H1 (cell line): ENCODE measurements around the gene SNAI1.

Source experiments
- CHD2 ChIP-seq: IDR thresholded peaks from 2 replicates; pipeline ENCODE4 v1.6.1; 2012; ENCODE audit warnings: low read length, improper control_type of control experiment
- EP300 ChIP-seq, 2 experiments: IDR thresholded peaks; 1 replicate in 1 of 2; 2 replicates in 1 of 2; pipeline ENCODE4 v1.6.1; 2011 to 2012; ENCODE audit warnings: low read depth in 2 of 2, low read length in 2 of 2, mild to moderate bottlenecking in 2 of 2, borderline replicate concordance in 1 of 2, inconsistent platforms in 1 of 2, moderate library complexity in 1 of 2
- EZH2 ChIP-seq: fragments of 200-600 bp; sonication (generic); IDR thresholded peaks from 2 replicates; pipeline ENCODE4 v1.7.1; 2012; ENCODE audit warnings: low read depth, mild to moderate bottlenecking, moderate library complexity, low read length, inconsistent platforms; ENCODE audit not compliant: severe bottlenecking
- GABPA ChIP-seq: IDR thresholded peaks from 2 replicates; pipeline ENCODE4 v1.6.1; 2011; ENCODE audit warnings: mild to moderate bottlenecking, low read length, moderate library complexity, borderline replicate concordance; ENCODE audit not compliant: insufficient read depth
- JUN ChIP-seq: IDR thresholded peaks from 2 replicates; pipeline ENCODE4 v1.6.1; 2011; ENCODE audit warnings: low read depth, mild to moderate bottlenecking, improper control_type of control experiment, low read length
- NANOG ChIP-seq: IDR thresholded peaks from 2 replicates; pipeline ENCODE4 v1.6.1; 2011; ENCODE audit warnings: low read length, low read depth, mild to moderate bottlenecking, inconsistent platforms; ENCODE audit not compliant: insufficient read depth, poor library complexity, severe bottlenecking
- POLR2A ChIP-seq, 2 experiments: IDR thresholded peaks; 1 replicate in 1 of 2; 2 replicates in 1 of 2; pipeline ENCODE4 v1.6.1; 2011; ENCODE audit warnings: low read depth in 2 of 2, low read length in 2 of 2, mild to moderate bottlenecking in 2 of 2; ENCODE audit errors: control extremely low read depth in 1 of 2
- POLR2AphosphoS5 ChIP-seq: IDR thresholded peaks from 2 replicates; pipeline ENCODE4 v1.6.1; 2011; ENCODE audit warnings: low read depth, low read length
- RFX5 ChIP-seq: IDR thresholded peaks from 2 replicates; pipeline ENCODE4 v1.6.1; 2011; ENCODE audit warnings: low read depth, low read length, improper control_type of control experiment, borderline replicate concordance
- TAF1 ChIP-seq: IDR thresholded peaks from 2 replicates; pipeline ENCODE4 v1.6.1; 2011; ENCODE audit warnings: mild to moderate bottlenecking, low read depth, low read length
- TAF7 ChIP-seq: optimal IDR thresholded peaks from 2 replicates; pipeline ENCODE3; 2011; ENCODE audit warnings: low read depth, mild to moderate bottlenecking, inconsistent platforms, low read length, moderate library complexity, borderline replicate concordance
- TEAD4 ChIP-seq: IDR thresholded peaks from 2 replicates; pipeline ENCODE4 v1.6.1; 2012; ENCODE audit warnings: low read depth, low read length, inconsistent platforms, mixed read lengths
- TF ChIP-seq, protein P1 (sequence below), 3 experiments: IDR thresholded peaks; 1 replicate in 2 of 3; 2 replicates in 1 of 3; pipeline versions ENCODE4 v1.5.1 to v1.6.1; 2011; ENCODE audit warnings: low read length in 3 of 3, mild to moderate bottlenecking in 3 of 3, inconsistent platforms in 2 of 3, low read depth in 1 of 3, moderate library complexity in 1 of 3; ENCODE audit not compliant: insufficient read depth in 1 of 3; ENCODE audit errors: control extremely low read depth in 1 of 3
- TF ChIP-seq, protein P2 (sequence below): IDR thresholded peaks from 2 replicates; pipeline ENCODE4 v1.6.1; 2011; ENCODE audit warnings: low read depth, mild to moderate bottlenecking, low read length; ENCODE audit not compliant: insufficient read depth

DNA sequence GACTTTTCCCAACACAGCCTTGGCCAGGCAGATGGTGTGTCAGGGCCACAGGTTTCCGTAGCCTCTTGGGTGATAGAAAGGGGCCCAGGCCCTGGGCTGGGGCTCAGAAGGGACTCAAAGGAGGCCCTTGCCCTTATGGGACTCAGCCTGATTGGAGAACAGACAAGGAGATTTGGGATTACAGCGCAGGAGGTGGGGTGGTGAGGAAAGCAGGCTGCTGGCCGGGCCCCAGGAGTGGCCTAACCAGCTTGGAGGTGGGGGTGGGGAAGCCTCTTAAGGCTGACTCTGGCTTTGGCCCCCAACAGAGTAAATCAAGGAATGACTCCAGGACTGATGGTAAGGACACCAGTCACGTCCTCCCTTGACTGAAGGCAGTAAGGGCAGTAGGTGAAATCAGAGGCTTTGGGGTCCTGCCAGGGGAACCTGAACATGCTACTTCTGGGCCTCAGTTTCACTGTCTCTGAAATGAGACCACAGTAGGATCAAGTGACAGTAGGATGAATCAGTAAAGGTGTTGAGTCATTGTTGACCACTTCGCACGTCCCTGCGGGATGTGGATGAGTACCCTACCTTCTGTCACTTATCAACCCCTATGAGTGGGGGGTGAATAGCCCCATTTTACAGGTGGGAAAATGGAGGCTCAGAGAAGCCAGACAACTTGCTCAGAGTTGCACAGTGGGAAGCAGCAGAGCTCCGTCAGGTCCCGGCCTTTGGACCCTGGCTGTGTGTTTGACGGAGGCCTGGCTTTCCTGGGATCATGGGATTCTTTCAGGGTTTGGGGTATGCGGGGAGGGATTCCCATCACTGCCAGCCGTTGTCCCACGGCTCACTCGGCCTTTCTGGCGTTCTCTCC, 4.5 kb downstream of the SNAI1 start:
- TF ChIP-seq RFX5: no peak
- TF ChIP-seq, protein P1, sequence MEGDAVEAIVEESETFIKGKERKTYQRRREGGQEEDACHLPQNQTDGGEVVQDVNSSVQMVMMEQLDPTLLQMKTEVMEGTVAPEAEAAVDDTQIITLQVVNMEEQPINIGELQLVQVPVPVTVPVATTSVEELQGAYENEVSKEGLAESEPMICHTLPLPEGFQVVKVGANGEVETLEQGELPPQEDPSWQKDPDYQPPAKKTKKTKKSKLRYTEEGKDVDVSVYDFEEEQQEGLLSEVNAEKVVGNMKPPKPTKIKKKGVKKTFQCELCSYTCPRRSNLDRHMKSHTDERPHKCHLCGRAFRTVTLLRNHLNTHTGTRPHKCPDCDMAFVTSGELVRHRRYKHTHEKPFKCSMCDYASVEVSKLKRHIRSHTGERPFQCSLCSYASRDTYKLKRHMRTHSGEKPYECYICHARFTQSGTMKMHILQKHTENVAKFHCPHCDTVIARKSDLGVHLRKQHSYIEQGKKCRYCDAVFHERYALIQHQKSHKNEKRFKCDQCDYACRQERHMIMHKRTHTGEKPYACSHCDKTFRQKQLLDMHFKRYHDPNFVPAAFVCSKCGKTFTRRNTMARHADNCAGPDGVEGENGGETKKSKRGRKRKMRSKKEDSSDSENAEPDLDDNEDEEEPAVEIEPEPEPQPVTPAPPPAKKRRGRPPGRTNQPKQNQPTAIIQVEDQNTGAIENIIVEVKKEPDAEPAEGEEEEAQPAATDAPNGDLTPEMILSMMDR (IDR thresholded peaks at IDR 0.05; ENCODE audit: control extremely low read depth in 1 of 3, insufficient read depth in 1 of 3, low read depth in 1 of 3, low read length in 3 of 3): no peak
- no peak for TF ChIP-seq NANOG
- TF ChIP-seq EP300 (IDR thresholded peaks at IDR 0.05; ENCODE audit: borderline replicate concordance in 1 of 2, low read depth in 2 of 2, low read length in 2 of 2): no peak
- TF ChIP-seq TAF1: no peak
- no peak for TF ChIP-seq JUN
- no peak for TF ChIP-seq GABPA
- no peak for TF ChIP-seq CHD2
- TF ChIP-seq TEAD4: no peak
- TF ChIP-seq, protein P2, sequence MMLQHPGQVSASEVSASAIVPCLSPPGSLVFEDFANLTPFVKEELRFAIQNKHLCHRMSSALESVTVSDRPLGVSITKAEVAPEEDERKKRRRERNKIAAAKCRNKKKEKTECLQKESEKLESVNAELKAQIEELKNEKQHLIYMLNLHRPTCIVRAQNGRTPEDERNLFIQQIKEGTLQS: no peak
- TF ChIP-seq EZH2: no peak
- TF ChIP-seq TAF7: no peak
- no peak for TF ChIP-seq POLR2A (IDR thresholded peaks at IDR 0.05; ENCODE audit: control extremely low read depth in 1 of 2, low read depth in 2 of 2, low read length in 2 of 2)
- no peak for TF ChIP-seq POLR2AphosphoS5
